H7 (cell line): ENCODE measurements around the gene SLC15A3. TPM values are rescaled to one million over a fixed set of nuclear protein-coding genes. Genes with fewer than 3 reads are reported as not detected.
A peak's percentile ranks its signal among the peaks of the same experiment; 100 is the strongest.

Experiments used
- DNase-seq: peaks from one replicate; pipeline ENCODE4 v3.0.0; 2012
- H3K27me3 ChIP-seq: 2 replicates; pipeline ENCODE4 v1.6.0; 2011; ENCODE audit warnings: mild to moderate bottlenecking, low read length; ENCODE audit not compliant: control insufficient read depth, insufficient read depth
- H3K36me3 ChIP-seq: replicated peaks from 2 replicates; pipeline ENCODE4 v1.5.1; 2011; ENCODE audit warnings: low read length; ENCODE audit not compliant: control insufficient read depth, insufficient read depth
- H3K4me3 ChIP-seq: 2 replicates; pipeline ENCODE4 v1.5.1; 2011; ENCODE audit warnings: low read depth, mild to moderate bottlenecking, control low read depth, low read length, moderate library complexity; ENCODE audit not compliant: insufficient read depth
- total RNA-seq: library from RNA; depleted of rRNA; stranded (reverse); fragments of >200 nt; shearing (Covaris generic); gene quantifications from 2 replicates; pipeline ENCODE4 v1.2.3, GENCODE V29; 2014; rRNA removed

Gene SLC15A3
- 2.7 and 6.1 TPM in 2 replicates for total RNA-seq

DNA sequence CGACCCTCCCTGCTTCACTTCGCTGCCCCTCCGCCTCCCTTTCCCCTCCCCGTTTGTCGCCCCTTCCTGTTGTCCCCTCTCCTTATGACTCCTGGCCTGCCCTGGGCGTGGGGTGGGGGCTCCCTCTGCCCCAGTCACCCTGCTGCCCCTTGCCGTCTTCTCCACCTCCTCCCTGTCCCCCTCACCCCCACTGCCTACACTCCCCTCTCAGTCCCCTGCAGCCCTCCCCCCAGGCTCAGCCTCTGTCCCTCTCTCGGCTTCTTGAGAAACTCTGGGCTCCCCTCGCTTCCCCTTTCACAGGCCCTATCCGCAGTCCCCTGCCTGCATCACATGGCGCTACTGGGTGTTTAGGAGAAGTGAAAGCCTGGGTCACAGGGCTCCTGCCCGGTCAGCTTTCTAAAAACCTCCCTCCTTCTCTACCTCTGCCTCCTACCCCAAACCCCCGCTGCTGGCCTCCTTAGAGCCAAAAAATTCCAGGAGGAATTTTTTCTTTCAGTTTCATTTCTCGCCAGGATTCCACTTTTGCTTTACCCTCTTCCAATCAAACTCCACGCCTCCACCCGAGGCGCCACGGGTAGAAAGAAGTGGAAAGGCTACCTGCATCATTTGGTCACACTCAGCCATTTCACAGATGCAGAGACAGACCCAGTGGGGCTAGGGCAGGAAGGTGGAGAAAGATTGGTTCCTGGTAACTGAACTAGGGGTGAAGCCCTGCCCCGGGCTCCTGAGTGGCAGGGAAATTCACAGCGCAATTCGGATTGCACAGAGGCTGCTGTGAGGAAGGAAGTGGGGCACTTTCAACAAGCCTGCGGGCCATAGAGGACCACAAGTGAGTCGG lies at the start of gene SLC15A3:
Gene SLC15A3 (minus strand): TSS at position 273 of the 838 bp plus-strand sequence. CDS start 625 bp downstream, outside the sequence.
- Histone ChIP-seq H3K4me3 (peak within 1 kb of the TSS; percentile 54), H3K27me3 (peaks cover 25% of the 10 kb centered on the region)
- peak; percentile 77 for DNase-seq

DNA sequence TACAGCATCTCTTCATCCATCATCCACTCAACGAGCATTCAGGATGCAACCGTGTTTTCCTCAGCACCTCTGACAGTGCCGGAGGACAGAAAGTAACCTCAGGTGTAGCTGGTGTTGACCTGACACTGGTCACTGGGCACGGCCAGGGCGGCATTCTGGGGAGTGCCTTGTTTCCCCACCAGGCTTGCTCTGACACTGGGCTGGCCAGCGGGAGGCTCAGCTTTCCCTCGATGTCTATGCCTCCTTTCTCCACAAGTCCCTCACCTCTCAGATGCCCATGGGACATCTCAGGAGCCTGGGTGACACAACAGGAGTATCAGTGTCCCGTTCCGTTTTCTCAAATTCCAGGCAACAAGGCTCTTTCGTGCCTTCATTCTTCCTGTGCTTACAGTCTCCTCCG lies 48.5 kb upstream of the SLC15A3 start:
- H3K36me3 ChIP-seq: no peaks in the 10 kb centered on the region
- H3K4me3 ChIP-seq: no peak overlapping the region
- DNase-seq: no peak
- H3K27me3 ChIP-seq: peaks cover 5% of the 10 kb centered on the region

More for the DNA sequence above, at the start of gene SLC15A3:
- H3K36me3 ChIP-seq: no peaks in the 10 kb centered on the region

DNA sequence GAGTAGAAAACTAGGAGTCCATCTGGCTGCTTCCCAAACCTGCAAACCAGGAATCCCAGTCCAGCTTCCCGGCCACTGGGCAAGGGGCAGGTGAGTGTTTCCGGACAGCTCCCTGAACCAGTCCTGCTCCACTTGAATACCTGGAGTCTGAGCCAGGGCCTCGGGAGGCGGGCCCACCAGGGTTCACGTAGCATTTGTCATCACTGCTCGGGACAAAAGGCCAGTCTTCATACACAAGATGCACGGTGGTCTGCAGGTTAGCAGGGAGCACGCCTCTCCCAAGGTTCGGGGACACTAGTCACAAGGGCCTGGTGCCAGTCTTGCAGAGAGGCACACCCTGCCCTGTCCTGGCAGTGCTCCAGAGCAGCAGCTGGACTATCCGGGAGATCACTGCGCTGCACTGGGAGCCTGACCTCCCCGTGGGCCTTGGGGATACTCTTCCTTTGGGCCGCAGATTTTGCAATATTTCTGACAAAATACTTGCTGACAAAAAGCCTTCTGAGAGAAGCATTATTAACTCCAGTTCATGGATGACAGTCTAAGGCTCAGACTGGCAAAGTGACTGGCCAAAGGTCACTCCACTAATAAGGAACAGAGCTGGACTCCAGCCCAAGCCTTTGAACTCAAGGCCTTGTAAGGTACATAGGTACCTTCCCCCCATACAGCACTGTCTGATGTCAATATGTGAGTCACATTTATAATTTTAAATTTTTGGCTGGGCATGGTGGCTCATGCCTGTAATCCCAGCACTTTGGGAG lies 44.6 kb upstream of the SLC15A3 start:
- Histone ChIP-seq H3K27me3 (no peaks in the 10 kb centered on the region), H3K36me3 (no peaks in the 10 kb centered on the region), H3K4me3 (no peak overlapping the region)
- DNase-seq: no peak

DNA sequence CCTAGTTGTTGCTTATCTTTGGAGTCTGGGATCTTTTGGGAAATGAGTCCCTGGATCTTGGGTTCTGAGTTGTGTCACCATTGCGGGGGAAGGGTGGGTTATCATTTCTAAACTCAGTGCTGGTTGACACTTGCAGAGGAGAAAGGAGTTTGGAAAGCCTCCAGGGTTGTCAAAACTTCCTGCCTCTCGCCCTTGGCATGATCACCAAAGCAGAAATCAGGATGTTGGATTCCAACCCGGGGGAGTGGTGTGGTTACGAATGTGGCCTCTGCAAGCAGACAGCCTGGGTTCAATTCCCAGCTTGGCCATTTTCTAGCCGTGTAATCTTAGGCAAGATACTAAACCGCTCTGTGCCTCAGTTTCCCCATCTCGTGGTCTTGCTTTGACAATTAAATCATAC lies 43.8 kb upstream of the SLC15A3 start:
- Histone ChIP-seq H3K4me3 (no peak overlapping the region), H3K36me3 (no peaks in the 10 kb centered on the region), H3K27me3 (no peaks in the 10 kb centered on the region)
- DNase-seq: no peak

DNA sequence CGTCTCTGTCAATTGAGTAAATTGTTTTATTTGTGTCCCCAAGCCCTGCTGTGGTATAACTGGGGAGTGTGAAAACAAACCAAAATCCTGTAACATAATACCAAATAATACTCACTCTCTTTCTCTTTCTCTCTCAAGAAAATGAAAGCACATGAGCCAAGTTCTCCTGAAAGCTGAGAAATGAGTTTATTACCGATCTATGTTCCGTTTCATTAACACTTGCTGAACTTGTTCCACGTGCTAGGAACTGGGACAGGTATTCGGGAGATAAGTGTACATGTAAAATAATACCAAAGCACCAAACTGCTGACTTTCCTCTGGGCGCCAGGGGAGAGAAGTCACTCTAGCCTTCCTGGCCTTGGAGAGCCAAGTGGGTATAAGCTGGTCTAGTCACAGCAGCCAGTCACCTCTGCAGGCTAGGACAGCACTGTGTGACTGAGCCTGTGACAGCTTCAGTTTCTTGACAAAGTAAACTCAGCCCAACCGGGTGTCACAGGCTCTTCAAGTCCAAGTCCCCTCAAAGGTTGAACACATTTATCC lies 42.6 kb upstream of the SLC15A3 start:
- H3K27me3 ChIP-seq: no peaks in the 10 kb centered on the region
- no peak for DNase-seq
- no peaks in the 10 kb centered on the region for H3K36me3 ChIP-seq
- H3K4me3 ChIP-seq: no peak overlapping the region

DNA sequence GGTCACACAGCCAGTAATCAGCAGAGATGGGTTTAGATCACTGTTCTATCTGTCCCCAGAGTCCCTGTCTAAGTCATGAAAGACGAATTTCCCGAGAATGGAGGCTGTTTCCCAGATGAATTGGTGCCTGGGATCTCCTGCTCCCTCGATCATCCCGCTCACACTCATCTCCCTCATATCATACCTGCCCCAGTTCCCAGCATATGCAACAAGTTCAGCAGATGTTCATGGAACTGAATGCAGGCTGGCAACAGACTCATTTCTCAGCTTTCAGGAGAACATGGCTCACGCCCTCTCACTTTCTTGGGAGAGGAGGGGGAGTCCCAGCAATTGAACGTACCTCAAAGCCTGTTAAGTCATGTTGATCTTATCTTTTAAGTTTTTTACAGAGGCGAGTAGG lies 41.6 kb upstream of the SLC15A3 start:
- no peak for DNase-seq
- Histone ChIP-seq H3K4me3 (no peak overlapping the region), H3K27me3 (no peaks in the 10 kb centered on the region), H3K36me3 (no peaks in the 10 kb centered on the region)

DNA sequence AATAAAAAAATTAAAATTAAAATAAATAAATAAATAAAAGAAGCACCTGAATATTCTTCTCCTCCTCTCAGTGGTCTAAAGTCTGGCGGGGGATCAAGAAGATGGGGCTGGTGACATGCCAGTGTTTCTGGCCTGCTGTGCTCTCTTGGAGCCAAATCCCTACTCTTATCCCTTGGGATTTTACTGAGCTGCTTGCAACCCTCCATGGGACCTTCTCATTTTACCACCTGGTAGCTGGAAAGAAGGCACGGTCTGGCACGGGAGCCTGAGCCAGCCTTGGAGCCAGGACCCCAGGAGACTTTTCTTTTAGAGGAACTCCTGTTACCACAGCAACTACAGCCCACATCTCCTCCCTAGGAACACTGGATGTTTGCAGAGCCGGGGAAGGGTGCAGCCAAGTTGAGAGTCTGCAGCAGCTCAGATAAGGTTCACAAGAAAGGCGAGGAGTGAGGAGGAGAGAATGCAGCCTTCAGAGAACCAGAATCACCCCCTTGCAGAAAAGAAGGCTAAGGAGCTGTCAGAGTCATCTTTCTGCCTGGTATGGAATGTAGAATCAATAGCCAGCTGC lies 41.0 kb upstream of the SLC15A3 start:
- Histone ChIP-seq H3K4me3 (no peak overlapping the region), H3K36me3 (no peaks in the 10 kb centered on the region), H3K27me3 (no peaks in the 10 kb centered on the region)
- DNase-seq: no peak

DNA sequence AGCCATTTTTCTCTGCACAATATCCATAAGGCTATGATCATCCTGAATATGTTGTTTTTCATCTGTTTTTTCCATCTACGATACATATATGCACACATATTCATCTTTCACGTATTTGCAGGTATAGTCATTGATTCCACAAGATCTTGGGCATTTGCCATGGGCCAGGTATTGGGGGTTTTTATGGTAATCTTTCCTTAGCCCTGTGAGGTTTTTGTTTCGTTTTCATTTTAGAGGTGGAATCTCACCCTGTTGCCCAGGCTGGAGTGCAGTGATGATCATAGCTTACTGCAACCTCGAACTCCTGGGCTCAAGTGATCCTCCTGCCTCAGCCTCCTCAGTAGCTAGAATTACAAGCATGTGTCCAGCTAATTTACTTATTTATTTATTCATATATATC lies 39.5 kb upstream of the SLC15A3 start:
- no peaks in the 10 kb centered on the region for H3K36me3 ChIP-seq
- no peak for DNase-seq
- no peak overlapping the region for H3K4me3 ChIP-seq
- H3K27me3 ChIP-seq: no peaks in the 10 kb centered on the region

DNA sequence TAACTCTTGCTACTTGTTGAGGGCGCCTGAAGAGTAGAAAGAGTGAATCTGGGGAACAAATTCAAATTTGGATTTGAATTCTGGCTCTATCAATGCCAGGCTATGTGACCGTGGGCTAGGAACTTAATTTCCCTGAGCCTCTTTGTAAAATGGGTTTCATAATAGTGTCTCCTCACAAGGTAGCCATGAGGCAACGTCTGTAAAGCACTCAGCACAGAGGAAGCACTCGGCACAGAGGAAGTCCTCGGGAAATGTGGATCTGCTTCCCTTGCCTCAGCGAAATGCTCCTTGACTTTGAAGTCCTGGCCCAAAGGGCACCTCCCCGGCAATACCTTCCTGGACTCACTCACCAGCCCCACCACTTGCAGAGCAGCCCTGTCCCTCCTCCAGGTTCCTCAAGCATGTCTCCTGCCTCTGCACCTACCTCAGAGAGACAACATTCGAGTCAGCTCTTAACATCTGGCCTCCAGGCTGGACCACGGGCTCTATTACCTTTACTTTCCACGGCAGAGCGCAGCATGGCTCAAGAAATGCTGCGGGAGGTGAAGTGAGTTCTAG lies 37.2 kb upstream of the SLC15A3 start:
- Histone ChIP-seq H3K36me3 (no peaks in the 10 kb centered on the region), H3K4me3 (no peak overlapping the region), H3K27me3 (no peaks in the 10 kb centered on the region)
- no peak for DNase-seq

DNA sequence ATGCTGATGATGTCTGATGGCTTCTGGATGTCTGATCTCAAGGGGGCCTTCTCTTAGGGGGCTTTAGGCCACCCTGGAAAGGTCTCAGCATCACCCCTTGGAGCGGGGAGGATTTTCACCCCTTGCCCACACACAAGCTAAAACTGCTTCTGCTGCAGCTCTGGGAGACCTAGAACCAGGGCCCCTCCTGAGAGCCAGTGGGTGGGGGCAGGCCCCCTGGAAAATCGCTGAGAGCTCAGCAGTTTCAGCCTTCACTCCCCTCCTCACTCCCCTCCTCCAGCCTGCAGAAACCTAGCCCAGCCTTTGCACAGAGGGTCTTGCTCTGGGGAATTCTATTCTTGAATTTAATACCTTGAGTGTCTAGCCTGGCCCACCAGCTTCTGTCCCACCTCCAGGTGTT lies 36.7 kb upstream of the SLC15A3 start:
- Histone ChIP-seq H3K36me3 (no peaks in the 10 kb centered on the region), H3K4me3 (no peak overlapping the region), H3K27me3 (no peaks in the 10 kb centered on the region)
- DNase-seq: no peak

DNA sequence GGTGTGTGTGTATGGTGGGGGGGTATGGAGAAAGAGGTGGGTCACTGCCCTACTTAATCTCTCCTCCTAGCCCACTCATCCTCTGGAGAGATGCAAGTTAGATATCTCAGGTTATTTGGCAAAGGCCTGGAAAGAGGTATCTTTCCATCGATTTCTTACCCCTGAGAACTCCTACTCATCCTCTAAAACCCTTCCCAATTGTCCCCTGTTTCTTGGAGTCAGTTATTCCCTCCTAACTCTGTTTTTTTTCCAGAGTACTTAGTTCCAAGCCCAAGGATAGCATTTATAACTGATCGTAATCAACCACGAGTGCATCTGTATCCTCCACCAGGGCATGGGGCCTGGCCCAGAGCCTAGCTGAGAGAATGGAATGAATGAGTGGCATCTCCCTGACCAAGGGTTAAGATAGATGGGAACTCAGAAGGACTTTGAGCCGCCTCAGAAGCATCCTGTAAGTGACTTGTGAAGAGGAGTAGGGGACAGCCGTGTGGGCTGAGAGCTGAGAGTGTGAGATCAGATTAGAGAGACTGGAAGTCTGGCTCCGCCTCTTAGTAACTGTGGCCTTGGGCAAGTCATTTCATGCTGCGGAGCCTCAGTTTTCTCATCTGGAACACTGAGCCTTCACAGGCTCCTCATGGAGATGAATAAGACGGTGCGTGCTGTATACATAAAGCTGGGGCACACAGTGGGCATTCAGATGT lies 35.8 kb upstream of the SLC15A3 start:
- no peaks in the 10 kb centered on the region for H3K36me3 ChIP-seq
- H3K27me3 ChIP-seq: no peaks in the 10 kb centered on the region
- no peak overlapping the region for H3K4me3 ChIP-seq
- no peak for DNase-seq

DNA sequence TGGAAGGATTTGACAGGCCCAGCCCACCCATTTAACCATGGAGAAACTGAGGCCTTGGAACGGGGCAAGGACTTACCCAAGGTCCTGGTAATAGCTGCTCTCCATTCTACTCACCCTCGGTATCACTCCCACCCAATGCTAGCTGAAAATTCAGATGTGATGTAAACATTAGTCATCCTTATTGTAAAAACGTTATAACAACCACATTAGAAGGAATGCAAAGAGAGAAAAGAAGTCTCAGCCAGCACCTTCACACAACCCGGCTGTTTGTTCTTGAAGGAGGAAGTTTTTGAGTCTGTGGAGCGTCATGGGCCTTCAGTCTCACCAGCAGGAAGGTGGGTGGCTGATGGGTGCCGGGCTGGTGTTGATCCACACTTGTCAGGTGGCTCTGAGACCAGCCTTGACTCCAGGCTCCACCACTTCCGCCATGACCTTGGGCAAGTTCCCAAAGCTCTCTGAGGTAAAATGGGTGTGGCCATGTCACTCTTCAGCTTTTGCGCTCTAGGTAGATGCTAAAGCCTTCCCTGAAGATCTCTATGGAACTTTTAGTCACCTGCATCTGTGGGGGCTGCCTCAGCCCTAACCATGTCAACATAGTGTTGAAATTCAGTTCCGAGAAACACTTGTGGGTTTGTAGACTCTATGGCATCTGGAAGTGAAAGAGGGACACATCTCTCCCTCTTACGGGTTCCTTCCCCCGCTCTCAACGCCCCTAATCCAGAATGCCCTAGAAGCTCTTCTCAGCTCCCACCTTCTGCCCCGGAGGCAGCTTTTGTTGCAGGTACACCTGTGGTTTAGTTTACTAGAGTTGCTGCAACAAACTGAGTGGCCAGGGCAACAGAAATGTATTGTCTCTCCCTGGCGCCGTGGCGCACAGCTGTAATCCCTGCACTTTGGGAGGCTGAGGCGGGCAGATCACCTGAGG lies 34.3 kb upstream of the SLC15A3 start:
- H3K27me3 ChIP-seq: no peaks in the 10 kb centered on the region
- no peaks in the 10 kb centered on the region for H3K36me3 ChIP-seq
- H3K4me3 ChIP-seq: no peak overlapping the region
- no peak for DNase-seq

DNA sequence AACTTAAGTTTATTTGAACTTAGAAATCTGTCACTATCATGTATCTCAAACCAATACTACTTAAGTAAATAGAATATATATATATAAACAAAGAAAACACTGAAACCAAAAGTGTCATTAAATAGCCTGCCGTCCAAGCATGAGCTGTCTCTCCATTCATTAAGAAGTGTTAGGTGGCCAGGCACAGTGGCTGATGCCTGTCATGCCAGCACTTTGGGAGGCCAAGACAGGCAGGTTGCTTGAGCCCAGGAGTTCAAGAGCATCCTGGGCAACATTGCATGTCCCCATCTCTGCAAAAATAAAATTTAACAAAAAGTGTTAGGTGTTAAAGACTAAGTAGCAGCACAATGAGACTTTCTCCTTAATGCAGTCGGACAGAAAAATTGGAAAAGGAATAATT lies 33.5 kb upstream of the SLC15A3 start:
- Histone ChIP-seq H3K27me3 (no peaks in the 10 kb centered on the region), H3K4me3 (no peak overlapping the region), H3K36me3 (no peaks in the 10 kb centered on the region)
- DNase-seq: no peak
